Natural killer cell (primary cell): ENCODE results near the gene RTCB. TPM values are rescaled to one million over a fixed set of nuclear protein-coding genes. Genes with fewer than 3 reads are reported as not detected.
A peak's percentile ranks its signal among the peaks of the same experiment; 100 is the strongest.

ENCODE experiments used
- ATAC-seq, 3 donors: fragments of 150-1000 bp in 2 of 3; fragments of 200-7000 bp in 1 of 3; cut with Tn5 transposase; 1 replicate in 1 of 3; 2 replicates in 2 of 3; pipeline ENCODE4 v1.10.0; 2021; ENCODE audit warnings: mild to moderate bottlenecking in 2 of 3, moderate library complexity in 2 of 3
- DNase-seq, 2 donors: peaks; one replicate each; pipeline versions ENCODE4 v3.0.0 to v3.0.0-alpha.2; 2013 to 2021; ENCODE audit warnings: mixed read lengths in 1 of 2
- H3K27ac ChIP-seq: one replicate; pipeline ENCODE4 v1.5.1; 2013; ENCODE audit warnings: mild to moderate bottlenecking, low read length
- H3K27me3 ChIP-seq: one replicate; pipeline ENCODE4 v1.6.1; 2013; ENCODE audit warnings: low read length; ENCODE audit not compliant: control insufficient read depth, insufficient read depth
- H3K36me3 ChIP-seq: one replicate; pipeline ENCODE4 v1.6.1; 2013; ENCODE audit warnings: low read length; ENCODE audit not compliant: control insufficient read depth, insufficient read depth
- H3K4me1 ChIP-seq: one replicate; pipeline ENCODE4 v1.6.1; 2013; ENCODE audit warnings: low read length; ENCODE audit not compliant: control insufficient read depth, insufficient read depth
- H3K4me3 ChIP-seq: one replicate; pipeline ENCODE4 v1.5.1; 2013; ENCODE audit warnings: low read length
- H3K9me3 ChIP-seq: one replicate; pipeline ENCODE4 v1.6.1; 2013; ENCODE audit warnings: low read length; ENCODE audit not compliant: control insufficient read depth, insufficient read depth
- H3K27ac Mint-ChIP-seq, 2 donors: one replicate each; pipeline ENCODE4 v1.8.0; 2022; ENCODE audit warnings: mild to moderate bottlenecking in 2 of 2, mixed read lengths in 2 of 2, moderate library complexity in 1 of 2
- H3K27me3 Mint-ChIP-seq, 2 donors: one replicate each; pipeline ENCODE4 v1.8.0; 2022; ENCODE audit warnings: low read depth in 2 of 2, mixed read lengths in 2 of 2
- H3K36me3 Mint-ChIP-seq: one replicate; pipeline ENCODE4 v1.8.0; 2022; ENCODE audit warnings: mixed read lengths
- H3K4me1 Mint-ChIP-seq, 2 donors: one replicate each; pipeline ENCODE4 v1.8.0; 2022; ENCODE audit warnings: mixed read lengths in 2 of 2
- H3K4me3 Mint-ChIP-seq: one replicate; pipeline ENCODE4 v1.8.0; 2022; ENCODE audit warnings: mild to moderate bottlenecking, moderate library complexity, mixed read lengths
- H3K9me3 Mint-ChIP-seq, 2 donors: one replicate each; pipeline ENCODE4 v1.8.0; 2022; ENCODE audit warnings: mixed read lengths in 2 of 2
- CTCF ChIP-seq: fragments of 200-600 bp; IDR thresholded peaks from one replicate; pipeline ENCODE4 v1.8.0; 2022; ENCODE audit warnings: antibody characterized with exemption
- WGBS: methylation state at CpG from one replicate; pipeline ENCODE4 v1.1.7; 2013; ENCODE audit warnings: missing lambda C conversion rate; ENCODE audit not compliant: insufficient coverage; 5-methylcytosine and 5-hydroxymethylcytosine counted together
- intact Hi-C: fragments of 100-400 bp; cut with micrococcal nuclease; formaldehyde crosslinking; loops from one replicate; pipeline ENCODE4 v1.14.2; 2022
- total RNA-seq, 4 donors: library from RNA; stranded (reverse); fragments of 120-200 nt in 1 of 4; gene quantifications; one replicate each; pipeline versions ENCODE4 v1.2.3 to v1.2.4, GENCODE V29; 2013 to 2022

RTCB gene
- total RNA-seq, 3 donors from 2014 or later (not counting 1 experiment from before 2014, with no cell fraction given), result 44.3 to 53.2 (median 46.6) TPM

GRCh38 chr22:32396255-32396654, 15.8 kb downstream of the RTCB start:
- Mint-ChIP-seq H3K27me3 (no peaks in the 10 kb centered on the region), H3K36me3 (peaks cover 12% of the 10 kb centered on the region), H3K9me3 (no peaks in the 10 kb centered on the region), H3K27ac (no peak overlapping the region), H3K4me1 (no peaks in the 10 kb centered on the region), H3K4me3 (no peak overlapping the region)
- Histone ChIP-seq H3K4me3 (no peak overlapping the region), H3K9me3 (no peaks in the 10 kb centered on the region), H3K36me3 (peaks cover 81% of the 10 kb centered on the region), H3K27me3 (no peaks in the 10 kb centered on the region), H3K27ac (no peak overlapping the region), H3K4me1 (no peaks in the 10 kb centered on the region)
- ATAC-seq (no peak), DNase-seq (no peak)
- TF ChIP-seq CTCF, result no peak
- intact Hi-C loops, result no loop called here
- 100% methylated on average over 1 of the region's 1 CpG for WGBS

GRCh38 chr22:32395107-32395506, 16.9 kb downstream of the RTCB start:
- H3K9me3 Mint-ChIP-seq, result no peaks in the 10 kb centered on the region
- no peak overlapping the region for H3K27ac Mint-ChIP-seq
- 61% methylated on average over 5 of the region's 5 CpGs for WGBS
- Histone ChIP-seq H3K9me3 (no peaks in the 10 kb centered on the region), H3K4me1 (no peaks in the 10 kb centered on the region), H3K4me3 (no peak overlapping the region), H3K27ac (no peak overlapping the region), H3K36me3 (peaks cover 76% of the 10 kb centered on the region), H3K27me3 (no peaks in the 10 kb centered on the region)
- intact Hi-C loops, result no loop called here
- H3K27me3 Mint-ChIP-seq, result no peaks in the 10 kb centered on the region
- H3K4me1 Mint-ChIP-seq, result no peaks in the 10 kb centered on the region
- no peak for DNase-seq
- H3K36me3 Mint-ChIP-seq, result peaks cover 12% of the 10 kb centered on the region
- H3K4me3 Mint-ChIP-seq, result no peak overlapping the region
- no peak for TF ChIP-seq CTCF
- no peak for ATAC-seq

GRCh38 chr22:32389685-32390084, 22.4 kb downstream of the RTCB start:
- Mint-ChIP-seq H3K27ac (peak overlapping the region in 1 of 2 donors; percentile 2), H3K9me3 (no peaks in the 10 kb centered on the region), H3K4me3 (no peak overlapping the region), H3K27me3 (no peaks in the 10 kb centered on the region), H3K36me3 (no peaks in the 10 kb centered on the region), H3K4me1 (no peaks in the 10 kb centered on the region)
- Histone ChIP-seq H3K9me3 (no peaks in the 10 kb centered on the region), H3K27me3 (no peaks in the 10 kb centered on the region), H3K27ac (no peak overlapping the region), H3K36me3 (peaks cover 59% of the 10 kb centered on the region), H3K4me1 (no peaks in the 10 kb centered on the region), H3K4me3 (no peak overlapping the region)
- no peak for ATAC-seq
- intact Hi-C loops, result no loop called here
- peak; percentile 16 for TF ChIP-seq CTCF
- peak in 1 of 2 donors; percentile 30 for DNase-seq
- 89% methylated on average over 4 of the region's 4 CpGs for WGBS

- H3K4me3 ChIP-seq, result no peak overlapping the region
- intact Hi-C loops, result no loop called here
- no peak for TF ChIP-seq CTCF
These were observed 26.4 kb downstream of the RTCB start for GRCh38 chr22:32385681-32386080.

More at GRCh38 chr22:32385681-32386080, 26.4 kb downstream of the RTCB start:
- H3K9me3 Mint-ChIP-seq, result no peaks in the 10 kb centered on the region
- Histone ChIP-seq H3K27ac (no peak overlapping the region), H3K36me3 (peaks cover 27% of the 10 kb centered on the region), H3K9me3 (no peaks in the 10 kb centered on the region), H3K27me3 (no peaks in the 10 kb centered on the region), H3K4me1 (no peaks in the 10 kb centered on the region)
- H3K4me3 Mint-ChIP-seq, result no peak overlapping the region
- DNase-seq (no peak), ATAC-seq (no peak)
- no peaks in the 10 kb centered on the region for H3K27me3 Mint-ChIP-seq
- H3K27ac Mint-ChIP-seq, result no peak overlapping the region
- no peaks in the 10 kb centered on the region for H3K4me1 Mint-ChIP-seq
- WGBS, result 100% methylated on average over 1 of the region's 1 CpG
- no peaks in the 10 kb centered on the region for H3K36me3 Mint-ChIP-seq
